Measurements from ENCODE around the gene ZNF410.

The ZNF410 gene

DNA sequence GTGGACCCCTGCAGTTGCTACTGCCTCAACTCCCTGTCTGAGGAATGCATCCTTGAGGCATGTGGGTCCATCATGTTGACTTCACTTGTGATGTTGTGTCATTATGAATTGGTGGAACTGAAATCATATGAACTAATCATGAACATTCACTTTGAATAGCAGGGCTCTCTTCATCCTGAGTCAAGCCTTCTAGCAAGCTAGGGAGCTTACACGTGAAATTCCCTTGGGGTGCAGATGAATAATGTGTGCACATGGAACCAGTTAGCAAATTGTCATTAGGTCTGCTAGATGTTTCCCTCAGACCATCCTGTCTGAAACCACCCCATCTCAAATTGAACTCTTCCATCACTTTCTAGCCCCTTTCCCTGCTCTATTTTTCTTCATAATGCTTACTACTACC, 67.1 kb downstream of the ZNF410 start:
- Histone ChIP-seq H3K4me3 (ENCODE audit: low read length) (no peak overlapping the region), H3K27ac (ENCODE audit: low read length) (no peak overlapping the region), H2AFZ (ENCODE audit: low read depth, low read length) (no peak overlapping the region), H3K4me2 (ENCODE audit: low read length) (no peak overlapping the region), H4K20me1 (ENCODE audit: insufficient read depth, low read length) (no peaks in the 10 kb centered on the region), H3K79me2 (ENCODE audit: low read length) (no peaks in the 10 kb centered on the region), H3K36me3 (replicated peaks; ENCODE audit: low read depth, low read length) (peaks cover 11% of the 10 kb centered on the region), H3K4me1 (ENCODE audit: low read length) (peaks cover 5% of the 10 kb centered on the region; the same call in 1 of the 2 replicates), H3K9me3 (ENCODE audit: insufficient read depth, low read length) (no peaks in the 10 kb centered on the region), H3K27me3 (ENCODE audit: low read depth, low read length) (no peaks in the 10 kb centered on the region), H3K9ac (ENCODE audit: low read length) (no peak overlapping the region)
- TF ChIP-seq EZH2phosphoT487 (IDR thresholded peaks at IDR 0.05; ENCODE audit: low read depth): no peak
- TF ChIP-seq, protein P1, sequence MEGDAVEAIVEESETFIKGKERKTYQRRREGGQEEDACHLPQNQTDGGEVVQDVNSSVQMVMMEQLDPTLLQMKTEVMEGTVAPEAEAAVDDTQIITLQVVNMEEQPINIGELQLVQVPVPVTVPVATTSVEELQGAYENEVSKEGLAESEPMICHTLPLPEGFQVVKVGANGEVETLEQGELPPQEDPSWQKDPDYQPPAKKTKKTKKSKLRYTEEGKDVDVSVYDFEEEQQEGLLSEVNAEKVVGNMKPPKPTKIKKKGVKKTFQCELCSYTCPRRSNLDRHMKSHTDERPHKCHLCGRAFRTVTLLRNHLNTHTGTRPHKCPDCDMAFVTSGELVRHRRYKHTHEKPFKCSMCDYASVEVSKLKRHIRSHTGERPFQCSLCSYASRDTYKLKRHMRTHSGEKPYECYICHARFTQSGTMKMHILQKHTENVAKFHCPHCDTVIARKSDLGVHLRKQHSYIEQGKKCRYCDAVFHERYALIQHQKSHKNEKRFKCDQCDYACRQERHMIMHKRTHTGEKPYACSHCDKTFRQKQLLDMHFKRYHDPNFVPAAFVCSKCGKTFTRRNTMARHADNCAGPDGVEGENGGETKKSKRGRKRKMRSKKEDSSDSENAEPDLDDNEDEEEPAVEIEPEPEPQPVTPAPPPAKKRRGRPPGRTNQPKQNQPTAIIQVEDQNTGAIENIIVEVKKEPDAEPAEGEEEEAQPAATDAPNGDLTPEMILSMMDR (IDR thresholded peaks at IDR 0.05; ENCODE audit: low read depth, low read length): no peak

DNA sequence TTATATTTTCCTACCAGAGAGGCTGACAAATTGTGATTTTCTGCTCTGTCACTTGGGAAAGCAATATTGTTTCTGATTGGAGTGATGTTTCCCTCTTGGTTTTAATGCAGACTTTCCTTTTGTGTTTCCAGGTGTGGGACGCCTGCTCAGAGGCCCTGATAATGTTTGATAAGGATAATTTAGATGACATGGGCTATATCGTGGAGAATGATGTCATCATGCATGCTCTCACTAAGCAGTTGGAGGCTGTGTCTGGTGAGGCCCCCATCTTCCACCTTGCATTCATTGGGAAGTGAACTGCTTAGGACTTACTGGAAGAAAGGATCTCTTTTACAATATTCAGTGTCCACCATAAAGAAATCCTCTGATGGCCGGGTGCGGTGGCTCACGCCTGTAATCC, 69.0 kb downstream of the ZNF410 start:
- H3K27me3 ChIP-seq (ENCODE audit: low read depth, low read length): no peaks in the 10 kb centered on the region

DNA sequence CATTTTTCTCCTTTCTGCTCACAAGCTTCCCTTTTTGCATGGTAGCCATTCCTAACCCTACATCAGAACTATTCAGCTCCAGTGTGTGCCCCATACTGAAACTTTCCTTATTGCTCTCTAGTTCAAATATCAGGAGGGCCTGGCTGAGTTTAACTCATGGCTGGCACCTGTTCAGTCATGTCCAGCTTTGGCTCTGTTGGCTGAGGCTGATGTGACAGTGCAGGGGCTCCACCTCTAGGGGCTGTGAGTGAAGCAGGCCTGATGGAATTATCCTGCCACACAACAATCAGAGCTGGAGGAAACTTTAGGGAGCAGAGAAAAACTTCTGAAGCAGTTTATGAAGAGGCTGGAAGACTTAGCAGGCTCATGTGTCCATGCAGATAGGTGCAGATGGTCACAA, 71.9 kb downstream of the ZNF410 start:
- no peaks in the 10 kb centered on the region for H3K4me1 ChIP-seq (ENCODE audit: low read length)
- no peaks in the 10 kb centered on the region for H3K27me3 ChIP-seq (ENCODE audit: low read depth, low read length)
- peaks cover 36% of the 10 kb centered on the region for H3K36me3 ChIP-seq (replicated peaks; ENCODE audit: low read depth, low read length)
- H3K9me3 ChIP-seq (ENCODE audit: insufficient read depth, low read length): no peaks in the 10 kb centered on the region
- no peaks in the 10 kb centered on the region for H3K79me2 ChIP-seq (ENCODE audit: low read length)
- H3K4me2 ChIP-seq (ENCODE audit: low read length): no peak overlapping the region
- no peaks in the 10 kb centered on the region for H4K20me1 ChIP-seq (ENCODE audit: insufficient read depth, low read length)
- TF ChIP-seq EZH2phosphoT487 (IDR thresholded peaks at IDR 0.05; ENCODE audit: low read depth): no peak
- H3K27ac ChIP-seq (ENCODE audit: low read length): no peak overlapping the region
- H2AFZ ChIP-seq (ENCODE audit: low read depth, low read length): no peak overlapping the region
- no peak overlapping the region for H3K9ac ChIP-seq (ENCODE audit: low read length)
- no peak overlapping the region for H3K4me3 ChIP-seq (ENCODE audit: low read length)

More for the DNA sequence above, 69.0 kb downstream of the ZNF410 start:
- Histone ChIP-seq H3K36me3 (replicated peaks; ENCODE audit: low read depth, low read length) (peaks cover 25% of the 10 kb centered on the region), H3K4me2 (ENCODE audit: low read length) (no peak overlapping the region), H3K4me1 (ENCODE audit: low read length) (peaks cover 4% of the 10 kb centered on the region; the same call in 1 of the 2 replicates), H3K79me2 (ENCODE audit: low read length) (no peaks in the 10 kb centered on the region), H3K9me3 (ENCODE audit: insufficient read depth, low read length) (no peaks in the 10 kb centered on the region), H3K4me3 (ENCODE audit: low read length) (no peak overlapping the region), H2AFZ (ENCODE audit: low read depth, low read length) (no peak overlapping the region), H3K9ac (ENCODE audit: low read length) (no peak overlapping the region), H4K20me1 (ENCODE audit: insufficient read depth, low read length) (no peaks in the 10 kb centered on the region), H3K27ac (ENCODE audit: low read length) (no peak overlapping the region)
- TF ChIP-seq, protein P1 (IDR thresholded peaks at IDR 0.05; ENCODE audit: low read depth, low read length): no peak
- no peak for TF ChIP-seq EZH2phosphoT487 (IDR thresholded peaks at IDR 0.05; ENCODE audit: low read depth)

DNA sequence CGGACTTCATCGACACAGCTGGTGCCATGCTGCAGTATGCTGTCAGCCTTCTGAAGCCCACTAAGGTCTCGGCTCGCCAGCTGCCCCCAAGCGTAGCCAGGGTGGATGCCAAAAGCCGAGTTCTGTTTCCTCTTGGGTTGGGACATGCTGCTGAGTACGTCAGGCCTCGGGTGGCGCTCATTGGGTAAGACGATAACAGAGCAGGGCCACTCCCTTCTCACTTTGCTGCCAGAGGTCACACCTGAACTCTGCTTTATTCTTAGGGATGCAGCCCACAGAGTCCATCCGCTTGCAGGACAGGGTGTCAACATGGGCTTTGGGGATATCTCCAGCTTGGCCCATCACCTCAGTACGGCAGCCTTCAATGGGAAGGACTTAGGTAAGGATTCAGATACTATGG, 74.5 kb downstream of the ZNF410 start:
- H2AFZ ChIP-seq (ENCODE audit: low read depth, low read length): no peak overlapping the region
- H4K20me1 ChIP-seq (ENCODE audit: insufficient read depth, low read length): no peaks in the 10 kb centered on the region
- no peak overlapping the region for H3K9ac ChIP-seq (ENCODE audit: low read length)
- TF ChIP-seq, protein P1 (IDR thresholded peaks at IDR 0.05; ENCODE audit: low read depth, low read length): no peak
- TF ChIP-seq EZH2phosphoT487 (IDR thresholded peaks at IDR 0.05; ENCODE audit: low read depth): no peak
- H3K4me2 ChIP-seq (ENCODE audit: low read length): no peak overlapping the region
- H3K9me3 ChIP-seq (ENCODE audit: insufficient read depth, low read length): no peaks in the 10 kb centered on the region
- no peak overlapping the region for H3K4me3 ChIP-seq (ENCODE audit: low read length)
- no peaks in the 10 kb centered on the region for H3K79me2 ChIP-seq (ENCODE audit: low read length)
- no peaks in the 10 kb centered on the region for H3K27me3 ChIP-seq (ENCODE audit: low read depth, low read length)
- no peaks in the 10 kb centered on the region for H3K4me1 ChIP-seq (ENCODE audit: low read length)
- H3K27ac ChIP-seq (ENCODE audit: low read length): no peak overlapping the region
- peaks cover 42% of the 10 kb centered on the region for H3K36me3 ChIP-seq (replicated peaks; ENCODE audit: low read depth, low read length)

DNA sequence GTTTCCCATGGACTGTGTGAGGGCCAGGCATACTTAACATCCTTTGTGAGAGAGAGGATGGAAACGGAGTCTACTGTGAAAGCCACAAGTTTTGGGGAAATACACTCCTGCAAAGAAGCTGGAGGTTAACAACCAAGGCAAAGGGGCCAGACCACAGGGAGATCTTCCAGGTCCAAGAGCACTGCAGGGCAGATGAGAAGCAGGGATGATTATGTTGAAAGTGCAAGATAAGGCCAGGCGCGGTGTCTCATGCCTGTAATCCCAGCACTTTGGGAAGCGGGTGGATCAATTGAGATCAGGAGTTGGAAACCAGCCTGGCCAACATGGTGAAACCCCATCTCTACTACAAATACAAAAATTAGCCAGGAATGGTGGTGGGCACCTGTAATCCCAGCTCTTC, 78.6 kb downstream of the ZNF410 start:
- Histone ChIP-seq H3K9me3 (ENCODE audit: insufficient read depth, low read length) (no peaks in the 10 kb centered on the region), H4K20me1 (ENCODE audit: insufficient read depth, low read length) (no peaks in the 10 kb centered on the region), H3K79me2 (ENCODE audit: low read length) (no peaks in the 10 kb centered on the region), H3K4me3 (ENCODE audit: low read length) (no peak overlapping the region), H3K4me1 (ENCODE audit: low read length) (no peaks in the 10 kb centered on the region), H3K27ac (ENCODE audit: low read length) (no peak overlapping the region), H3K36me3 (replicated peaks; ENCODE audit: low read depth, low read length) (peaks cover 33% of the 10 kb centered on the region), H3K27me3 (ENCODE audit: low read depth, low read length) (no peaks in the 10 kb centered on the region), H3K4me2 (ENCODE audit: low read length) (no peak overlapping the region), H2AFZ (ENCODE audit: low read depth, low read length) (no peak overlapping the region), H3K9ac (ENCODE audit: low read length) (no peak overlapping the region)
- no peak for TF ChIP-seq EZH2phosphoT487 (IDR thresholded peaks at IDR 0.05; ENCODE audit: low read depth)
- TF ChIP-seq, protein P1 (IDR thresholded peaks at IDR 0.05; ENCODE audit: low read depth, low read length): no peak

All from OCI-LY3 (cell line).